ENCODE results near the gene SLC12A4. TPM values are rescaled to one million over a fixed set of nuclear protein-coding genes. Genes with fewer than 3 reads are reported as not detected.

SLC12A4 gene
- total RNA-seq, 1 donor from 2014 or later: 113 TPM

DNA sequence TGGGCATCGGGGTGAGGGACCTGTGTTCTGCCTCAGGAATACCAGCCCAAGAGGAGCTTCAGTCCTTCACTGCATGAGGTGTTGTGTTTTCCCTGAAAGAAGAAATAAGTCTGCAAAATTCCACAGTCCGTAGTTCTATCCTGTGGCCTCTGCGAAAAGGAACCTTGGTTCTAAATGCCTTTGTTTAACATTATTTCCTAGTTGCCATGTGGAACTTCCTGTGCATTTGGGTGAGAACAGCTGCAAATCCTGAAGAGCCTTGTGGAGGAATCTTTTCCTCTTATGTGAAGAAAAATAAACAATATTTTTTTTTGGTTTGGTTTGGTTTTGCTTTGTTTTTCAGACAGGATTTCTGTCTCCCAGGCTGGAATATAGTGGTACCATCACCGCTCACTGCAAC, 65.6 kb downstream of the SLC12A4 start:
- DNase-seq (ENCODE audit: low spot score): no peak

DNA sequence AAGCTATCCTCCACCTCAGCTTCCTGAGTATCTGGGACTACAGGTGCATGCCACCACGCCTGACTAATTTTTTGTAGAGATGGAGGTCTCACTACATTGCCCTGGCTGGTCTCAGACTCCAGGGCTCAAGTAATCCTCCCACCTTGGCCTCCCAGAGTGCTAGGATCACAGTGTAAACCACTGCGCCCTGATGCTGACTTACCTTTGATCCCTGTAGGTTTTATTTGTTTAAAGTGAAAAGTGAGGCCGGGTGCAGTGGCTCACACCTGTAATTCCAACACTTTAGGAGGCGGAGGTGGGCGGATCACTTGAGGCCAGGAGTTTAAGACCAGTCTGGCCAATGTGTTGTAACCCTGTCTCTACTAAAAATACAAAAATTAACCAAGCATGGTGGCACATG, 66.7 kb downstream of the SLC12A4 start:
- no peak for DNase-seq (ENCODE audit: low spot score)

DNA sequence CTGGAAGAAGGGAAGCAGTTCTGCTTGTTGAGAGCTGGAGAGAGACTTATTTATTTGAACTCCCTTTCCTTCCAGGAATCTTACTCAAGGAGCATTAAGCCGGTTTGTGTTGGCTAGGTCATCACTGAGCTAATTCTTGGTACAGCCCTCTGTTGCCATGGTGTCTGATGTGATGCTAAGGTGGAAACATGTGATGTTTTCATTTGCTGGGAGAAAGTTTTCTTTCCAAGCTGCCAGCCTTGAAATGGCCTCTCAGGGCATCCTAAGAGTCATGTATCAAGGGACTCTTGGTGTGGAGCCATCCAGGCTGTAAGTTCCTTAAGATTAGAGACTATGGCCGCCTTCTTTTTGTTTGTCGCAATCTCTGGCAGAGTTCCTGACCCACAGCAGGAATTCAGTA, 71.2 kb downstream of the SLC12A4 start:
- DNase-seq (ENCODE audit: low spot score): no peak

DNA sequence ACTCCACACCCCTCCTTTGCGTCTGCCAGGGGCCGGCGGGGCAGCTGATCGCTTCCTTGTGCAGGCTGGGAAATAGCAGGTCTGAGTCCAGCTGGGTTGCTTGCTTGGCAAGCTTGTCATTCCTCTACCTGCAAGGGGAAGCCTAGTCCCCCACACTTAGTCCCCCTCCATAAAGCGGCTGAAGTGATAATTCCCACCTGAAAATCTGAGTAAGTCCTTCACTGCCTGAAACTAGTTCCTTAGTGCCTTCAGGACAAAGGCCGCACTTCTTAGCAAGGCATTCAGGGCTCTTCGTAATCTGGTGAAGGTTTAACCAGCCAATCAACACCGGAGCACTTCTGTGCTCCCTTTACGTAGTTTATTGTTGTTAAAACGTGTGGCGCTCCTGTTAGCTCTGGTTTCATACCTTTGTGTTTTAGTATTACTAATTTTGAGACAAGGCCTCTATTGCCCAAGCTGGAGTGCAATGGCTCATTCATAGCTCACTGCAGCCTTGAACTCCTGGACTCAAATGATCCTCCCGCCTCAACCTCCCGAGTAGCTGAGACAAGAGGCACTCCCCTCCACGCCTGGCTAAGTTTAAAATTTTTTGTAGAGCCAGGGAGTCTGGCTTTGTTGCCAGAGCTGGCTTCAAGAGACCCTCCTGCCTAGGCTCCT, 74.6 kb downstream of the SLC12A4 start:
- no peak for DNase-seq (ENCODE audit: low spot score)

Other genes with a start within 250 kb of the SLC12A4 start
- 16.7 TPM for gene GFOD2, start 249.3 kb downstream of the SLC12A4 start, total RNA-seq
- gene RANBP10, start 162.1 kb downstream of the SLC12A4 start, total RNA-seq: 14.5 TPM
- 1.1 TPM for gene TSNAXIP1, start 161.7 kb downstream of the SLC12A4 start, total RNA-seq
- 21.6 TPM for gene THAP11, start 126.3 kb downstream of the SLC12A4 start, total RNA-seq
- gene NUTF2, start 121.7 kb downstream of the SLC12A4 start, total RNA-seq: 87.6 TPM
- 35.5 TPM for gene CENPT, start 120.9 kb downstream of the SLC12A4 start, total RNA-seq
- 41.3 TPM for gene EDC4, start 95.6 kb downstream of the SLC12A4 start, total RNA-seq
- gene NRN1L, start 83.8 kb downstream of the SLC12A4 start, total RNA-seq: not detected
- gene PSKH1, start 75.4 kb downstream of the SLC12A4 start, total RNA-seq: 28.6 TPM
- 1.3 TPM for gene CTRL, start 36.8 kb downstream of the SLC12A4 start, total RNA-seq
- gene PSMB10, start 31.8 kb downstream of the SLC12A4 start, total RNA-seq: 53.8 TPM
- 32.1 TPM for gene LCAT, start 24.5 kb downstream of the SLC12A4 start, total RNA-seq
- 0.16 TPM for gene DPEP3, start 11.9 kb upstream of the SLC12A4 start, total RNA-seq
- 1.5 TPM for gene DPEP2, start 30.8 kb upstream of the SLC12A4 start, total RNA-seq
- not detected for gene DPEP2NB, start 47.3 kb upstream of the SLC12A4 start, total RNA-seq
- 7.8 TPM for gene DDX28, start 54.6 kb upstream of the SLC12A4 start, total RNA-seq
- gene DUS2, start 54.6 kb upstream of the SLC12A4 start, total RNA-seq: 17.4 TPM
- gene NFATC3, start 116.7 kb upstream of the SLC12A4 start, total RNA-seq: 38.2 TPM